Body of pancreas (tissue), 4 donors: ENCODE results near the gene TTC7B. TPM values are rescaled to one million over a fixed set of nuclear protein-coding genes. Genes with fewer than 3 reads are reported as not detected.

ENCODE experiments used
- ATAC-seq: fragments of 150-250 bp; one replicate; pipeline ENCODE4 v1.9.1; 2016
- DNase-seq, 4 donors: peaks; one replicate each; pipeline ENCODE4 v3.0.0-alpha.2; 2019
- H3K27ac ChIP-seq, 4 donors: fragments of 200-600 bp; sonication (generic); 1 replicate in 3 of 4; 2 replicates in 1 of 4; pipeline versions ENCODE4 v1.5.1 to v1.6.1; 2016 to 2019; ENCODE audit warnings: mild to moderate bottlenecking in 1 of 4, mixed read lengths in 1 of 4, moderate library complexity in 1 of 4
- H3K27me3 ChIP-seq, 2 donors: fragments of 200-600 bp; sonication (generic); one replicate each; pipeline ENCODE4 v1.6.0; 2016; ENCODE audit warnings: mild to moderate bottlenecking in 1 of 2
- H3K36me3 ChIP-seq, 2 donors: fragments of 200-600 bp; sonication (generic); replicated peaks in 1 of 2; 2 replicates each; pipeline ENCODE4 v1.5.1; 2016; ENCODE audit warnings: low read depth in 2 of 2; ENCODE audit not compliant: insufficient read depth in 1 of 2
- H3K4me1 ChIP-seq: fragments of 200-600 bp; sonication (generic); one replicate; pipeline ENCODE4 v1.6.0; 2016
- H3K4me3 ChIP-seq, 2 donors: fragments of 200-600 bp; sonication (generic); 1 replicate in 1 of 2; 2 replicates in 1 of 2; pipeline ENCODE4 v1.5.1; 2016 to 2019
- H3K9me3 ChIP-seq, 3 donors: fragments of 200-600 bp; sonication (generic); 1 replicate in 2 of 3; 2 replicates in 1 of 3; pipeline ENCODE4 v1.5.1; 2016
- POLR2A ChIP-seq, 3 donors: fragments of 450-650 bp; IDR thresholded peaks; one replicate each; pipeline ENCODE4 v1.6.1; 2016; ENCODE audit warnings: antibody characterized with exemption in 3 of 3, mild to moderate bottlenecking in 2 of 3
- WGBS, 2 donors: methylation state at CpG; one replicate each; pipeline ENCODE4 v1.1.5; 2017; 5-methylcytosine and 5-hydroxymethylcytosine counted together
- intact Hi-C: fragments of 100-400 bp; cut with DNase I; formaldehyde crosslinking; loops from one replicate; pipeline ENCODE4 v1.15.1; 2023
- total RNA-seq, 2 donors: library from RNA; depleted of rRNA; stranded (reverse); fragments of >200 nt; gene quantifications; one replicate each; pipeline ENCODE4 v1.1.0, GENCODE V29; 2016
- TF ChIP-seq, protein P1 (sequence below), 7 experiments: fragments of 450-650 bp in 4 of 7; fragments of 200-600 bp in 3 of 7; sonication (generic) in 3 of 7; IDR thresholded peaks; one replicate each; pipeline ENCODE4 v1.5.1; 2016 to 2019; ENCODE audit warnings: antibody characterized with exemption in 7 of 7

The TTC7B gene
- total RNA-seq, 2 donors from 2014 or later = 15.3 to 44.2 TPM

DNA sequence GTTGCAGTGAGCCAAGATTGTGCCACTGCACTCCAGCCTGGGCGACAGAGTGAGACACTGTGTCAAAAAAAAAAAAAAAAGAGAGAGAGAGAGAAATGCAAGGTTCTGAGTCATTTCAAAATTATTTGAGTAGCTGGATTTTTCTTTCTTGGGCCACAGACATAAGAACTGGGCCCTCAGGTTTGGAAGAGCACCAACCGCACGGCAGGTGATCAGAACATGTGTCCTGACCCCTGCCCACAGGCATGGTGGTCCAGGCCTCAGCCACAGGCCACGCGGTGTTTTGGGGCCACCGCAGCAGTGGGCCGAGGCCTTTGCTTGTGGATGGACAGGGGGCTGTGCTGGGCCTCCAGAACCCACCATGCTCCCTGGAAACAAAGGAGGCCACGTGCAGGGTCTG, 292.7 kb downstream of the TTC7B start:
- H3K4me1 ChIP-seq = peaks cover 30% of the 10 kb centered on the region
- WGBS, 2 donors = 90% methylated on average over 3 to 8 of the region's 8 CpGs
- H3K4me3 ChIP-seq = no peak overlapping the region
- no peak for TF ChIP-seq POLR2A (IDR thresholded peaks at IDR 0.05)
- TF ChIP-seq, protein P1, sequence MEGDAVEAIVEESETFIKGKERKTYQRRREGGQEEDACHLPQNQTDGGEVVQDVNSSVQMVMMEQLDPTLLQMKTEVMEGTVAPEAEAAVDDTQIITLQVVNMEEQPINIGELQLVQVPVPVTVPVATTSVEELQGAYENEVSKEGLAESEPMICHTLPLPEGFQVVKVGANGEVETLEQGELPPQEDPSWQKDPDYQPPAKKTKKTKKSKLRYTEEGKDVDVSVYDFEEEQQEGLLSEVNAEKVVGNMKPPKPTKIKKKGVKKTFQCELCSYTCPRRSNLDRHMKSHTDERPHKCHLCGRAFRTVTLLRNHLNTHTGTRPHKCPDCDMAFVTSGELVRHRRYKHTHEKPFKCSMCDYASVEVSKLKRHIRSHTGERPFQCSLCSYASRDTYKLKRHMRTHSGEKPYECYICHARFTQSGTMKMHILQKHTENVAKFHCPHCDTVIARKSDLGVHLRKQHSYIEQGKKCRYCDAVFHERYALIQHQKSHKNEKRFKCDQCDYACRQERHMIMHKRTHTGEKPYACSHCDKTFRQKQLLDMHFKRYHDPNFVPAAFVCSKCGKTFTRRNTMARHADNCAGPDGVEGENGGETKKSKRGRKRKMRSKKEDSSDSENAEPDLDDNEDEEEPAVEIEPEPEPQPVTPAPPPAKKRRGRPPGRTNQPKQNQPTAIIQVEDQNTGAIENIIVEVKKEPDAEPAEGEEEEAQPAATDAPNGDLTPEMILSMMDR (IDR thresholded peaks at IDR 0.05) = no peak
- DNase-seq (no peak), ATAC-seq (no peak)
- no peaks in the 10 kb centered on the region for H3K36me3 ChIP-seq
- H3K9me3 ChIP-seq = no peaks in the 10 kb centered on the region
- no peaks in the 10 kb centered on the region for H3K27me3 ChIP-seq
- no peak overlapping the region for H3K27ac ChIP-seq
- intact Hi-C loops = no loop called here

DNA sequence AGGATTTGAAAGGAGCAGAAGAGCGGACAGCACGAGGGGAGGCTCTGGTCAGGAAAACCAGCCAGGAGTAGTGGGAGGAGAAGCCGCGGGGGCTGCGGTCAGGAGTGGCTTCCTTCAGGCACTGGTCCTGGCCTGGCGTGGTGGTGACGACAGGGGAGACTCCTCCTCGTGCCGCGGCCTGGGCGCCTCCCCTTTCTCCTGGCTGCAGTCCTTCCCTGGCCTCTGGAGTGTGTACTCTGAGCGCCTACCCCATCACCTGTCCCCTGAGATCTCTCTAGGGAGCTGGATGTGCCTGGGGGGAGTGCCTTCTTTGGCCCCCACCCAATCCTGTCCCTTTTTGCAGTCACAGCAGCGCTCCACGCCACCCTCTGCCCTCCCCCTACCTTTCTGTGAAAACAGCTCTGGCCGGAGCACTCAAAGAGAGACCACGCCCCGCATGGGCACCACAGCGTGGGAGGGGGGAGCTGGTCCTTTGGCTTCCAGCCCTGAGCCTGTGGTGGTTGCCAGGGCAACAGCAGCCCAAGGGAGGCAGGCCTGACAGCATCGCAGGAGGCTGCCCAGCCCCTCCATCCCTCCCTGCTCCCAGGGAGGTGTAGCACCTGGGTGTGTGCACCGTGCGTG, 293.5 kb downstream of the TTC7B start:
- no peak overlapping the region for H3K4me3 ChIP-seq
- DNase-seq (peak in 3 of 4 donors; percentile 54 to 69 (median 58)), ATAC-seq (peak; percentile 32)

DNA sequence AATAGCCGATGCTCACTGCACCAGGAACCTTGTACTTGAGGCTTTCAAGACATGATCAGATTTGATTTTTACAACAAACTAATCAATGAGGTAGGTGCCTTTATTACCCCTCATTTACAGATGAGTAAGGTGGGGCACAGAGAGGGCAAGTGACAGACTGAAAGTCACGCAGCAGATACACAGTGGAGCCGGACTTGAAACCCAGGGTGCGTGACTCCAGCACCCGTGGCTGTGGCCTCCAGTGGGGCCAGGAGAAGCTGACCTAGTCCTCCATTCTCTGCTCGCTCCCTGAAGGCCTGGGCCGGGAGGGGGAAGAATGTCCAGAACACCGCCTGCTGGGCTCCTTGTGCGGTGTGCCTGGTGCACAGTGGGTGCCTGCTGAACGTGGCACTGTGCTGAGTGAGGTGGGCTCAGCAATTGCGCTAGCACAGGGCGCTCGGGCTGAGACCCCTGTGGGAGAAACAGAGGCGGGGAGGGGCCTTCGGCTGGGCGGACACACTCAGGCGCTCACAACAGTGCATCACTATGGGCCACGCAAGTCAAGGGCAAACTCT, 294.2 kb downstream of the TTC7B start:
- DNase-seq (no peak), ATAC-seq (no peak)
- TF ChIP-seq POLR2A (IDR thresholded peaks at IDR 0.05) = no peak
- TF ChIP-seq, protein P1 (IDR thresholded peaks at IDR 0.05) = no peak
- Histone ChIP-seq H3K4me1 (peaks cover 45% of the 10 kb centered on the region), H3K4me3 (no peak overlapping the region), H3K9me3 (no peaks in the 10 kb centered on the region), H3K27ac (peak overlapping the region; percentile 23 to 61 (median 52)), H3K27me3 (no peaks in the 10 kb centered on the region), H3K36me3 (no peaks in the 10 kb centered on the region)
- intact Hi-C loops = no loop called here
- WGBS, 2 donors = 85 to 87% methylated on average over 18 of the region's 18 CpGs

More for the DNA sequence above, 293.5 kb downstream of the TTC7B start:
- Histone ChIP-seq H3K27ac (peak overlapping the region in 1 of 4 donors; percentile 50), H3K4me1 (peaks cover 39% of the 10 kb centered on the region), H3K9me3 (no peaks in the 10 kb centered on the region), H3K27me3 (no peaks in the 10 kb centered on the region), H3K36me3 (no peaks in the 10 kb centered on the region)
- WGBS, 2 donors = 32 to 60% methylated on average over 10 to 21 of the region's 21 CpGs
- TF ChIP-seq POLR2A (IDR thresholded peaks at IDR 0.05) = no peak
- intact Hi-C loops = no loop called here

DNA sequence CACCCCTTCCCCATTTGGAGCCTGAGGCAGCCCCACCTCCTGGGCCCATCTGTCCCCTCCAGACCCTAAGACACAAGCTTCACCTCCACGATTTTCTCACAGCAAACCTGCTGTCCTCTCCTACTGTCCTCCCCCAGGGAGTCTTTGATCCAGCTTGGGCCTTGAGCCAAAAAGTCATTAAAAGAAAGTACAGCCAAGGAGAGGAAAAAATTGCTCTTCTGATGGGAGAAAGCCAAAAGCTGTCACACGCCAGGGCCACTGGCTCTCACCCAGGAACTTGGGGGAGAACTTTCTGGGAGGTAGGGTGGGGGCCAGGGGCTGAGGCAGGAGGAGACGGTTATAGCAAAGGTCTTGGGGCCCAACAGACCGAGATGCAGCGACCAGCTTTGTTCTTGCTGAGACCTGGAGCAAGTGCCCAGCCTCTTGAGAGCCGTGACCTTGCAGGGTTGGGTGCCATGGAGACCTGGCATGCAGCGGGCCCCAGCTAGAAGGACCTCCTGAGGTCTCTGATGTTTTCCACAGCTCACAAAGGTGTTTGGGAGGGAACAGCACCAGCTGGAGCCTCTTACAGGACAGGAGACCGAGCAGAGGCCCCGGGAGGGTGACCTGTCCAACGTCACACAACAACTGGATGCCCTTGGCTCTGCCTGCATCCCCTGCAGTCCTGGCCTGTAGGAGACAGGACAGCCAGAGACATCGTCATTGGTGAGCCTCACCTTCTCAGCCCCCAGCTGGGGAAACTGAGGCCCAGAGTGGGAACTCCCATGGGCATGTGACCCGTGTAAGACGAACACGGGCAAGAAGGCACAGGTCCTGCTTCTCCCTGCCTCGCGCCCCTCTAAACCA, 294.9 kb downstream of the TTC7B start:
- ATAC-seq = peak; percentile 58
- no peaks in the 10 kb centered on the region for H3K9me3 ChIP-seq
- no peaks in the 10 kb centered on the region for H3K27me3 ChIP-seq
- no peaks in the 10 kb centered on the region for H3K36me3 ChIP-seq
- TF ChIP-seq, protein P1 (IDR thresholded peaks at IDR 0.05) = no peak
- TF ChIP-seq POLR2A (IDR thresholded peaks at IDR 0.05) = no peak
- DNase-seq = peak; percentile 39 to 66 (median 56)
- no peak overlapping the region for H3K4me3 ChIP-seq
- 25 to 35% methylated on average over 8 to 16 of the region's 16 CpGs for WGBS, 2 donors
- H3K27ac ChIP-seq = peak overlapping the region; percentile 23 to 61 (median 52)
- intact Hi-C loops = no loop called here
- H3K4me1 ChIP-seq = peaks cover 46% of the 10 kb centered on the region

DNA sequence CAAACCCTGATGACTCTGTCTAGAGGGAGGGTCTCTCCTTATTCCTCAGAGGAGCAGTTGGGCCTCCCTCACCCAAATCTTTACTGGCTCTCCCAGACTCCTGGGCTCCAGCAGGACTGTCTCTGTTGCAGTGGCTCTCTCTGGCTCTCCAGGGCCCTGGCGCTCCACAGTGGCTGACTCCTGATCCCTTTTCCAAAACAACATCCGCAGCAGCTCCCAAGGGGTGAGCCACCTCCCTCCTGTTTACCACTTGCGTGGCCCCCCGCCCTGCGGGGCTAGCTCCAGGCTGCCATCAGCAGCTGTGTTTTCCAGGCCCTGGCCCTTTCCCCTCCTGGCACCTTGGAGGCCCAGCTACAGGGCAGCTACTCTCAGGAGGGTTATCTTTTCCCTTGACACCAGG, 295.9 kb downstream of the TTC7B start:
- no peaks in the 10 kb centered on the region for H3K27me3 ChIP-seq
- ATAC-seq = no peak
- H3K4me3 ChIP-seq = no peak overlapping the region
- WGBS, 2 donors = 80 to 85% methylated on average over 5 of the region's 5 CpGs
- intact Hi-C loops = no loop called here
- H3K9me3 ChIP-seq = no peaks in the 10 kb centered on the region
- H3K4me1 ChIP-seq = peaks cover 46% of the 10 kb centered on the region
- DNase-seq = no peak
- H3K27ac ChIP-seq = peak overlapping the region in 1 of 4 donors; percentile 61
- no peak for TF ChIP-seq POLR2A (IDR thresholded peaks at IDR 0.05)
- TF ChIP-seq, protein P1 (IDR thresholded peaks at IDR 0.05) = no peak
- H3K36me3 ChIP-seq = no peaks in the 10 kb centered on the region
